Fibroblast of mammary gland (primary cell): ENCODE measurements around the gene BCL2L12.

Experiments
- DNase-seq: peaks from one replicate; pipeline ENCODE4 v3.0.0-alpha.2; 2010; ENCODE audit warnings: low read depth
- H3K4me3 ChIP-seq: 2 replicates; pipeline ENCODE4 v1.5.1; 2011; ENCODE audit warnings: low read depth, mild to moderate bottlenecking, low read length, moderate library complexity; ENCODE audit not compliant: control insufficient read depth
- TF ChIP-seq, protein P1 (sequence below): conservative IDR thresholded peaks from 2 replicates; pipeline ENCODE4 v1.5.1; 2011; ENCODE audit warnings: low read depth, low read length, inconsistent platforms; ENCODE audit not compliant: control insufficient read depth, insufficient read depth

BCL2L12 gene

DNA sequence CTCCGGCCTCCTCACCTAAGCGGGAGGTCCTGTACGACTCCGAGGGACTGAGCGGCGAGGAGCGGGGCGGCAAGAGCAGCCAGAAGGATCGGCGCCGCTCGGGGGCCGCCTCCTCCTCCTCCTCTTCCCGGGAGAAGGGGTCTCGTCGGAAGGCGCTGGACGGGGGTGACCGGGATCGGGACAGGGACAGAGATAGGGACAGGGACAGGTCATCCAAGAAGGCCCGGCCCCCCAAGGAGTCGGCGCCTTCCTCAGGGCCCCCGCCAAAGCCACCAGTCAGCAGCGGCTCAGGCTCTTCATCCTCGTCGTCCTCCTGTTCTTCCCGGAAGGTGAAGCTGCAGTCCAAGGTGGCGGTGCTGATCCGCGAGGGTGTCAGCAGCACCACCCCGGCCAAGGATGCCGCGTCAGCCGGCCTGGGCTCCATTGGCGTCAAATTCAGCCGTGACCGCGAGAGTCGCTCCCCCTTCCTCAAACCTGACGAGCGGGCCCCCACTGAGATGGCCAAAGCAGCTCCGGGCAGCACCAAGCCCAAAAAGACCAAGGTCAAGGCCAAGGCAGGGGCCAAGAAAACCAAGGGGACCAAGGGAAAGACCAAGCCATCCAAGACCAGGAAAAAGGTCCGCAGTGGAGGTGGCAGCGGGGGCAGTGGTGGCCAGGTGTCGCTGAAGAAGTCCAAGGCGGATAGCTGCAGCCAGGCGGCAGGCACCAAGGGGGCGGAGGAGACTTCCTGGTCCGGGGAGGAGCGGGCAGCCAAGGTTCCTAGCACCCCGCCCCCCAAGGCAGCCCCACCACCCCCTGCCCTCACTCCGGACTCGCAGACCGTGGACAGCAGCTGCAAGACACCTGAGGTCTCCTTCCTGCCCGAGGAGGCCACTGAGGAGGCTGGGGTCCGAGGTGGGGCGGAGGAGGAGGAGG, 12.9 kb upstream of the BCL2L12 start:
- no peak overlapping the region for H3K4me3 ChIP-seq
- TF ChIP-seq, protein P1, sequence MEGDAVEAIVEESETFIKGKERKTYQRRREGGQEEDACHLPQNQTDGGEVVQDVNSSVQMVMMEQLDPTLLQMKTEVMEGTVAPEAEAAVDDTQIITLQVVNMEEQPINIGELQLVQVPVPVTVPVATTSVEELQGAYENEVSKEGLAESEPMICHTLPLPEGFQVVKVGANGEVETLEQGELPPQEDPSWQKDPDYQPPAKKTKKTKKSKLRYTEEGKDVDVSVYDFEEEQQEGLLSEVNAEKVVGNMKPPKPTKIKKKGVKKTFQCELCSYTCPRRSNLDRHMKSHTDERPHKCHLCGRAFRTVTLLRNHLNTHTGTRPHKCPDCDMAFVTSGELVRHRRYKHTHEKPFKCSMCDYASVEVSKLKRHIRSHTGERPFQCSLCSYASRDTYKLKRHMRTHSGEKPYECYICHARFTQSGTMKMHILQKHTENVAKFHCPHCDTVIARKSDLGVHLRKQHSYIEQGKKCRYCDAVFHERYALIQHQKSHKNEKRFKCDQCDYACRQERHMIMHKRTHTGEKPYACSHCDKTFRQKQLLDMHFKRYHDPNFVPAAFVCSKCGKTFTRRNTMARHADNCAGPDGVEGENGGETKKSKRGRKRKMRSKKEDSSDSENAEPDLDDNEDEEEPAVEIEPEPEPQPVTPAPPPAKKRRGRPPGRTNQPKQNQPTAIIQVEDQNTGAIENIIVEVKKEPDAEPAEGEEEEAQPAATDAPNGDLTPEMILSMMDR: no peak
- no peak for DNase-seq

- H3K4me3 ChIP-seq: no peak overlapping the region
- DNase-seq: no peak
- TF ChIP-seq, protein P1: no peak
Observed at GRCh38 chr19:49653466-49653806, 12.3 kb upstream of the BCL2L12 start.

GRCh38 chr19:49654581-49654980, 11.2 kb upstream of the BCL2L12 start:
- TF ChIP-seq, protein P1: no peak
- DNase-seq: no peak
- no peak overlapping the region for H3K4me3 ChIP-seq

- DNase-seq: no peak
Observed at GRCh38 chr19:49655570-49656455, 9.9 kb upstream of the BCL2L12 start.

GRCh38 chr19:49656456-49657109, 9.2 kb upstream of the BCL2L12 start:
- DNase-seq: no peak
- no peak overlapping the region for H3K4me3 ChIP-seq
- TF ChIP-seq, protein P1: no peak

More at GRCh38 chr19:49655570-49656455, 9.9 kb upstream of the BCL2L12 start:
- TF ChIP-seq, protein P1: no peak
- H3K4me3 ChIP-seq: no peak overlapping the region

GRCh38 chr19:49657493-49658138, 8.1 kb upstream of the BCL2L12 start:
- TF ChIP-seq, protein P1: no peak
- DNase-seq: no peak
- no peak overlapping the region for H3K4me3 ChIP-seq
